Upper lobe of left lung (tissue), 4 donors: ENCODE data around the gene FRMD5.
"Not testable (repeated sequence)": the region's sequence is repeated elsewhere in the genome, so short reads cannot be mapped to it uniquely, and the experiment has no call there.

ENCODE experiments used
- POLR2A ChIP-seq, 4 donors: fragments of 450-650 bp; IDR thresholded peaks; one replicate each; pipeline ENCODE4 v1.5.1; 2016 to 2017; ENCODE audit warnings: antibody characterized with exemption in 4 of 4, mild to moderate bottlenecking in 2 of 4
- POLR2AphosphoS5 ChIP-seq, 2 donors: sonication (generic); formaldehyde crosslinking; IDR thresholded peaks; one replicate each; pipeline ENCODE4 v1.5.1; 2017; ENCODE audit warnings: antibody characterized with exemption in 2 of 2
- TF ChIP-seq, protein P1 (sequence below), 6 experiments: fragments of 450-650 bp in 4 of 6; fragments of 200-600 bp in 2 of 6; sonication (generic) in 2 of 6; IDR thresholded peaks; one replicate each; pipeline ENCODE4 v1.5.1; 2016 to 2019; ENCODE audit warnings: antibody characterized with exemption in 6 of 6

DNA sequence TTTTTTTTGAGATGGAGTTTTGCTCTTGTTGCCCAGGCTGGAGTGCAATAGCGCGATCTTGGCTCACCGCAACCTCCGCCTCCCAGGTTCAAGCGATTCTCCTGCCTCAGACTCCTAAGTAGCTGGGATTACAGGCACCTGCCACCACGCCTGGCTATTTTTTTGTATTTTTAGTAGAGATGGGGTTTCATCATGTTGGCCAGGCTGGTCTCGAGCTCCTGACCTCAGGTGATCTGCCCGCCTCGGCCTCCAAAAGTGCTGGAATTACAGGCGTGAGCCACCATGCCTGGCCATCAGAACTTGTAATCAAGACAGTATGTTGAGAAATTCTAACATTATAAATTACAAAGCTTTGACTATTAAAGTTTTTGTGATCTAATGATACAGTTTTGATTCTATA is 328.4 kb downstream of the FRMD5 start:
- TF ChIP-seq, protein P1, sequence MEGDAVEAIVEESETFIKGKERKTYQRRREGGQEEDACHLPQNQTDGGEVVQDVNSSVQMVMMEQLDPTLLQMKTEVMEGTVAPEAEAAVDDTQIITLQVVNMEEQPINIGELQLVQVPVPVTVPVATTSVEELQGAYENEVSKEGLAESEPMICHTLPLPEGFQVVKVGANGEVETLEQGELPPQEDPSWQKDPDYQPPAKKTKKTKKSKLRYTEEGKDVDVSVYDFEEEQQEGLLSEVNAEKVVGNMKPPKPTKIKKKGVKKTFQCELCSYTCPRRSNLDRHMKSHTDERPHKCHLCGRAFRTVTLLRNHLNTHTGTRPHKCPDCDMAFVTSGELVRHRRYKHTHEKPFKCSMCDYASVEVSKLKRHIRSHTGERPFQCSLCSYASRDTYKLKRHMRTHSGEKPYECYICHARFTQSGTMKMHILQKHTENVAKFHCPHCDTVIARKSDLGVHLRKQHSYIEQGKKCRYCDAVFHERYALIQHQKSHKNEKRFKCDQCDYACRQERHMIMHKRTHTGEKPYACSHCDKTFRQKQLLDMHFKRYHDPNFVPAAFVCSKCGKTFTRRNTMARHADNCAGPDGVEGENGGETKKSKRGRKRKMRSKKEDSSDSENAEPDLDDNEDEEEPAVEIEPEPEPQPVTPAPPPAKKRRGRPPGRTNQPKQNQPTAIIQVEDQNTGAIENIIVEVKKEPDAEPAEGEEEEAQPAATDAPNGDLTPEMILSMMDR (IDR thresholded peaks at IDR 0.05) = not testable (repeated sequence)
- not testable (repeated sequence) for TF ChIP-seq POLR2A, POLR2AphosphoS5 (IDR thresholded peaks at IDR 0.05)
